ENCODE results near the gene LHPP. TPM values are rescaled to one million over a fixed set of nuclear protein-coding genes. Genes with fewer than 3 reads are reported as not detected.

LHPP gene
- total RNA-seq, 1 donor from 2014 or later = 12.1 TPM

DNA sequence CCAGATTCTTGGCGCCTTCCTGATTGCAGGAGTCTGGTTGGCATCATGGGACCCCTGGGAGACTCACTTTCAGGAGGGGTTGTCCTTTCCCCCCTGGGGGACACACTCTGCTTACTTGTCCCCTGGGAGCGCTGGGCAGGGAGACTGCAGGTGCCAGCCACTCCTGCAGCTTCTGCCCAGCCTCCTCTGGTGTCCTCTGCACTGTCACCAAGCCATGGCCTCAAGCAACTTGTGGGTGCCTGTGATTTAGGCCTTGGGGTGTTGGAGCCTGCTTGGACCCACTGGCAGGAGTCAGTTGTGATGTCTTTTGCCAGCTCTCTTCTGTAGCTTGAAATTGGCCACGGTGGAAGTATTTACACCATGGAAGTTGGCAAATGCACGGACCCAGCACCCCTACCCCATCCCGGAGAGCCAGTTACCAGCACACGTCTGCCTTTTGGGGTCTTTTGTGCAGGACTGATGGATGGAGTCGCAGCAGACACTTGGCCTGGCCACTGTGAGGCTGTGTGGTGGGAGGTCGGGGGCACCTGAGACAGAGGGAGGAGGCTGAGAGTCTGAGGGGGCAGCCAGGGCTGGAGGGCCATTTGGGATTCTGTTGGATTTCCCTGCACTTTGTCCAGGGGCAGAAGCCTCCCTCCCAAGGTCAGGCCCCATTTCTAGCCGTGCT lies 104.7 kb downstream of the LHPP start:
- TF ChIP-seq, protein P1, sequence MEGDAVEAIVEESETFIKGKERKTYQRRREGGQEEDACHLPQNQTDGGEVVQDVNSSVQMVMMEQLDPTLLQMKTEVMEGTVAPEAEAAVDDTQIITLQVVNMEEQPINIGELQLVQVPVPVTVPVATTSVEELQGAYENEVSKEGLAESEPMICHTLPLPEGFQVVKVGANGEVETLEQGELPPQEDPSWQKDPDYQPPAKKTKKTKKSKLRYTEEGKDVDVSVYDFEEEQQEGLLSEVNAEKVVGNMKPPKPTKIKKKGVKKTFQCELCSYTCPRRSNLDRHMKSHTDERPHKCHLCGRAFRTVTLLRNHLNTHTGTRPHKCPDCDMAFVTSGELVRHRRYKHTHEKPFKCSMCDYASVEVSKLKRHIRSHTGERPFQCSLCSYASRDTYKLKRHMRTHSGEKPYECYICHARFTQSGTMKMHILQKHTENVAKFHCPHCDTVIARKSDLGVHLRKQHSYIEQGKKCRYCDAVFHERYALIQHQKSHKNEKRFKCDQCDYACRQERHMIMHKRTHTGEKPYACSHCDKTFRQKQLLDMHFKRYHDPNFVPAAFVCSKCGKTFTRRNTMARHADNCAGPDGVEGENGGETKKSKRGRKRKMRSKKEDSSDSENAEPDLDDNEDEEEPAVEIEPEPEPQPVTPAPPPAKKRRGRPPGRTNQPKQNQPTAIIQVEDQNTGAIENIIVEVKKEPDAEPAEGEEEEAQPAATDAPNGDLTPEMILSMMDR (conservative IDR thresholded peaks at IDR 0.05; ENCODE audit: low read depth, low read length) = no peak
- no peak overlapping the region for H3K4me3 ChIP-seq (ENCODE audit: low read depth, low read length)
- DNase-seq (ENCODE audit: low read depth) = no peak

- DNase-seq (ENCODE audit: low read depth) = no peak
- TF ChIP-seq, protein P1 (conservative IDR thresholded peaks at IDR 0.05; ENCODE audit: low read depth, low read length) = no peak
- no peak overlapping the region for H3K4me3 ChIP-seq (ENCODE audit: low read depth, low read length)
These were observed 105.6 kb downstream of the LHPP start for GRCh38 chr10:124566981-124567835.

GRCh38 chr10:124568339-124568738 lies 106.7 kb downstream of the LHPP start:
- no peak for DNase-seq (ENCODE audit: low read depth)
- TF ChIP-seq, protein P1 (conservative IDR thresholded peaks at IDR 0.05; ENCODE audit: low read depth, low read length) = no peak
- no peak overlapping the region for H3K4me3 ChIP-seq (ENCODE audit: low read depth, low read length)

DNA sequence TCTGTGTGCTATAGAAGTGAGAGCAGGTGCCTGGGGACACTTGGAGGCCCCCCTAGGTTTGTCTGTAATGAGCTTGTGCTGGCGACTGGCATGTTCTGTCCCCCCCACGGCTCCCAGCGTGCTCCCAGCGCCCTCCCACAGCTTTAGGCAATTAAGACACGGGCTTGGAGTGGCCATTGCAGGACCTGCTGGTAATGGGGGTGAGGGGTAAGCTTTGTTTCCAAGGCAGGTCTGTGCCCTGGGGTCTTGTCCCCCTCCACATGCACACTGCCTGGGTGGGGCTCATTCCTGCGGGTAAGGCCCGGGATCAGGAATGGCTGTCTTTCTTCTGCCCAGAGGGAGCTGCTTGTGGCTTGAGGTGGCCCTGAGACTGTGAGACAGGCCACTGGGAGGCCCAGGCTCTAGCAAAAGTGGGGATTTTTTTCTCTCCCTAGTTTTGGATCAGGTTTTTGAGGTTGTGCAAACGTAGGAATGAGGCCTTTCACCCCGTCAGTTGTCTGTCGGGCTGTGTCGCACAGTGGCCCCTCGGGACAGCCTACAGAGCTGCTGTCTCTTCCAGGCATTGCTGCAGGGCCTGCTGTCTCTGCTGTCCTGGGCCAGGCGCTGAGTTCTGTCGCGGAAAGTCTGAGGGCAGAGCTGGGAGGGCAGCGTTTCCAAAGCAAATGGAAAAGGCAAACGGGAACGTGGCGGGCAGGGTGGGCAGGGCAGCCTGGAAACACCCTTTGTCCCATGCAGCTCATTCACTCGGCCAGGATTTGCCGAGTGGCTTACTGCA lies 107.4 kb downstream of the LHPP start:
- TF ChIP-seq, protein P1 (conservative IDR thresholded peaks at IDR 0.05; ENCODE audit: low read depth, low read length) = no peak
- no peak for DNase-seq (ENCODE audit: low read depth)
- no peak overlapping the region for H3K4me3 ChIP-seq (ENCODE audit: low read depth, low read length)

- no peak for DNase-seq (ENCODE audit: low read depth)
- TF ChIP-seq, protein P1 (conservative IDR thresholded peaks at IDR 0.05; ENCODE audit: low read depth, low read length) = no peak
- no peak overlapping the region for H3K4me3 ChIP-seq (ENCODE audit: low read depth, low read length)
These were observed 108.2 kb downstream of the LHPP start for GRCh38 chr10:124569623-124570470.

DNA sequence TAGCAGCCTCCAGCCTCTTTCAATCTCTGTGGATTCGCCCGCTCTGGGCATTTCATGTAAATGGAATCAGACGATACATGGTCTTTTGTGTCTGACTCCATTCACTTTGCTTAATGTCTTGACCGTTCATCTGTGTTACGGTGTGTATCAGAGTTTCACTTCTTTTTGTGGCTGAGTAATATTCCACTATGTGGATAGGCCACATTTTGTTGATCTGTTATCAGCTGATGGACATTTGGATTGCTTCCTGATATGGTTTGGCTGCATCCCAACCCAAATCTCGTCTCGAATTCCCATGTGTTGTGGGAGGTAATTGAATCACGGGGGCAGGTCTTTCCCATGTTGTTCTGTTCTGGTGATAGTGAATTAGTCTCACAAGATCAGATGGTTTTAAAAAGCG lies 109.0 kb downstream of the LHPP start:
- DNase-seq (ENCODE audit: low read depth) = no peak
- TF ChIP-seq, protein P1 (conservative IDR thresholded peaks at IDR 0.05; ENCODE audit: low read depth, low read length) = no peak
- H3K4me3 ChIP-seq (ENCODE audit: low read depth, low read length) = no peak overlapping the region
